CD14-positive monocyte (primary cell): ENCODE measurements around the gene LRRC8A. TPM values are rescaled to one million over a fixed set of nuclear protein-coding genes. Genes with fewer than 3 reads are reported as not detected.

Source experiments
- DNase-seq, 3 donors: peaks; one replicate each; pipeline ENCODE4 v3.0.0-alpha.2; 2011 to 2022
- H2AFZ ChIP-seq: 2 replicates; pipeline ENCODE4 v1.6.0; 2012; ENCODE audit warnings: mild to moderate bottlenecking, low read depth, low read length, inconsistent platforms; ENCODE audit not compliant: insufficient read depth, poor library complexity, severe bottlenecking
- H3K27ac ChIP-seq, 2 donors: 1 replicate in 1 of 2; 2 replicates in 1 of 2; pipeline ENCODE4 v1.5.1; 2012 to 2013; ENCODE audit warnings: low read length in 2 of 2, control low read depth in 1 of 2, inconsistent platforms in 1 of 2, low read depth in 1 of 2, mild to moderate bottlenecking in 1 of 2
- H3K27me3 ChIP-seq, 2 donors: one replicate each; pipeline versions ENCODE4 v1.6.0 to v1.6.1; 2011 to 2013; ENCODE audit warnings: low read length in 2 of 2; ENCODE audit not compliant: control insufficient read depth in 2 of 2, insufficient read depth in 2 of 2
- H3K36me3 ChIP-seq, 2 donors: replicated peaks in 1 of 2; 1 replicate in 1 of 2; 2 replicates in 1 of 2; pipeline versions ENCODE4 v1.5.1 to v1.6.1; 2012 to 2013; ENCODE audit warnings: low read length in 2 of 2, control low read depth in 1 of 2, inconsistent platforms in 1 of 2, mild to moderate bottlenecking in 1 of 2; ENCODE audit not compliant: insufficient read depth in 2 of 2, control insufficient read depth in 1 of 2
- H3K4me1 ChIP-seq, 2 donors: 1 replicate in 1 of 2; 2 replicates in 1 of 2; pipeline versions ENCODE4 v1.5.1 to v1.6.1; 2012 to 2013; ENCODE audit warnings: low read length in 2 of 2, control low read depth in 1 of 2, inconsistent platforms in 1 of 2, mild to moderate bottlenecking in 1 of 2, moderate library complexity in 1 of 2; ENCODE audit not compliant: insufficient read depth in 2 of 2, control insufficient read depth in 1 of 2
- H3K4me2 ChIP-seq: replicated peaks from 2 replicates; pipeline ENCODE3; 2012; ENCODE audit warnings: low read length, moderate library complexity, mild to moderate bottlenecking; ENCODE audit not compliant: poor library complexity, severe bottlenecking; ENCODE audit errors: extremely low read depth
- H3K4me3 ChIP-seq, 3 experiments: fragments of 200-600 bp in 1 of 3; sonication (generic) in 1 of 3; replicated peaks in 1 of 3; 1 replicate in 2 of 3; 2 replicates in 1 of 3; pipeline ENCODE4 v1.5.1; 2011 to 2013; ENCODE audit warnings: low read length in 3 of 3, mild to moderate bottlenecking in 3 of 3, control low read depth in 2 of 3, low read depth in 2 of 3, inconsistent platforms in 1 of 3, moderate library complexity in 1 of 3
- H3K79me2 ChIP-seq: 2 replicates; pipeline ENCODE4 v1.6.0; 2012; ENCODE audit warnings: mild to moderate bottlenecking, control low read depth, inconsistent platforms, low read length, moderate library complexity; ENCODE audit not compliant: insufficient read depth
- H3K9ac ChIP-seq: 2 replicates; pipeline ENCODE4 v1.6.0; 2017; ENCODE audit warnings: low read length, mild to moderate bottlenecking; ENCODE audit not compliant: insufficient read depth, poor library complexity, severe bottlenecking
- H3K9me3 ChIP-seq, 2 donors: replicated peaks in 1 of 2; 1 replicate in 1 of 2; 2 replicates in 1 of 2; pipeline versions ENCODE4 v1.5.1 to v1.6.1; 2012 to 2013; ENCODE audit warnings: low read length in 2 of 2, control low read depth in 1 of 2; ENCODE audit not compliant: control insufficient read depth in 1 of 2, insufficient read depth in 1 of 2
- H4K20me1 ChIP-seq: 2 replicates; pipeline ENCODE4 v1.6.0; 2012; ENCODE audit warnings: mild to moderate bottlenecking, low read length, control low read depth, moderate library complexity; ENCODE audit not compliant: insufficient read depth
- H3K27ac Mint-ChIP-seq, 7 donors: one replicate each; pipeline ENCODE4 v1.8.0; 2020; ENCODE audit warnings: mild to moderate bottlenecking in 7 of 7, mixed read lengths in 7 of 7, moderate library complexity in 6 of 7, inconsistent platforms in 2 of 7
- H3K27me3 Mint-ChIP-seq, 3 donors: one replicate each; pipeline ENCODE4 v1.8.0; 2021 to 2022; ENCODE audit warnings: low read depth in 3 of 3, mild to moderate bottlenecking in 3 of 3, mixed read lengths in 3 of 3, moderate library complexity in 3 of 3, inconsistent platforms in 1 of 3
- H3K36me3 Mint-ChIP-seq, 2 donors: one replicate each; pipeline ENCODE4 v1.8.0; 2020; ENCODE audit warnings: mixed read lengths in 2 of 2, inconsistent platforms in 1 of 2, mild to moderate bottlenecking in 1 of 2
- H3K4me1 Mint-ChIP-seq: one replicate; pipeline ENCODE4 v1.8.0; 2020; ENCODE audit warnings: mild to moderate bottlenecking, mixed read lengths
- H3K4me3 Mint-ChIP-seq, 2 donors: one replicate each; pipeline ENCODE4 v1.8.0; 2020; ENCODE audit warnings: mild to moderate bottlenecking in 2 of 2, mixed read lengths in 2 of 2, moderate library complexity in 1 of 2
- H3K9me3 Mint-ChIP-seq, 7 donors: one replicate each; pipeline ENCODE4 v1.8.0; 2020 to 2022; ENCODE audit warnings: mixed read lengths in 7 of 7, mild to moderate bottlenecking in 6 of 7, moderate library complexity in 6 of 7, inconsistent platforms in 2 of 7
- WGBS: methylation state at CpG from one replicate; pipeline ENCODE4 v1.1.5; 2013; ENCODE audit warnings: missing lambda C conversion rate; ENCODE audit not compliant: insufficient coverage; 5-methylcytosine and 5-hydroxymethylcytosine counted together
- intact Hi-C, 2 donors: fragments of 100-400 bp; cut with micrococcal nuclease; formaldehyde crosslinking; loops; one replicate each; pipeline versions ENCODE4 v1.15.0 to v1.15.1; 2023
- polyA plus RNA-seq, 3 donors: library from polyadenylated mRNA; depleted of rRNA in 1 of 3; unstranded in 2 of 3; stranded (reverse) in 1 of 3; fragments of 300-500 nt in 2 of 3; fragments of >200 nt in 1 of 3; fragmentation: Illumina TruSeq in 2 of 3; gene quantifications; 1 replicate in 2 of 3; 2 replicates in 1 of 3; pipeline ENCODE4 v1.2.3, GENCODE V29; 2012 to 2021
- TF ChIP-seq, protein P1 (sequence below): fragments of 200-600 bp; IDR thresholded peaks from one replicate; pipeline ENCODE4 v1.8.0; 2022; ENCODE audit warnings: antibody characterized with exemption, mild to moderate bottlenecking

The LRRC8A gene
- polyA plus RNA-seq, 3 donors, result 7.8 to 10.8 (median 10.3) TPM

DNA sequence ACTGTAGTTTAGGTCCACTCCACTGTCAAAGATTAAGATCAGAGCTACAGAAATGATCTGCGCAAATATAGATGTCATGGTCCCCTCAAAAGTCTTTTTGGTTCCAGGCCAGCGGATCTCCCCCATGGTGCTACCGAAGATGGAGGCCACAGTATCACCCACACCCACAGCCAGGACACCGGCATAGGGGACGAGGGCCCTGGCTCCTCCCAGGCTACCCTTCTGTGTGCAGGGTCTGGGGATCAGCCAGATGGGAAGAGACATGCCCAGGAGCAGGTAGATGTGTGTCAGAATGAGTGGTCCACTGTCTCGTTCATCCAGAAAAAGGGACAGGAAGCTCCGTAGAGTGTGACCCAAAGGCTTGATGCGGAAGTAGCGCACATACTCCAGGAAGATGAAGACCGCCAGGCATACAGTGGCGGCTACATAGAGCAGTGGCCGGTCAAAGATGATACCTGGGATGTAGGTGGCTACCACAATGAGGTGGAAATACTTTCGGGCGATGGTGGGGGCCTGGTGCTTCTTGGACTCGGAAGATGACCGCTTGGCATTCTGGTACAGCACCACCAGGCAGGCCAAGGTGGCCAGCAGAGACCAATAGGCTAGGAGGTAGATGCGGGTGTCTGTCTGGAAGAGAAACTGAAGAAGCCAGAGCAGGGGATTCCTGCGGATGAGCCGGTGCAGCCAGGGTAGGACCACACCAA is 64.0 kb downstream of the LRRC8A start:
- H3K4me1 ChIP-seq, result peaks cover 12 to 20% of the 10 kb centered on the region in 2 donors
- no peak overlapping the region for H3K4me2 ChIP-seq
- H2AFZ ChIP-seq, result no peak overlapping the region
- intact Hi-C loops, result loop anchor here (5.0 to 10.0 kb wide), 4 partner anchors 61 to 489 kb away; partner anchors contain the start of genes KYAT1 (in 1 of the 2), LRRC8A (in 1 of the 2), ODF2 (in 1 of the 2) and SH3GLB2 (in 1 of the 2)
- H3K4me3 Mint-ChIP-seq, result no peak overlapping the region
- no peak overlapping the region for H3K9ac ChIP-seq
- H3K27me3 Mint-ChIP-seq, result peaks cover 0 to 2% (median 2%) of the 10 kb centered on the region in 3 donors
- no peak for DNase-seq
- H3K9me3 Mint-ChIP-seq, result peaks cover 0 to 5% (median 0%) of the 10 kb centered on the region in 7 donors
- peaks cover 18% of the 10 kb centered on the region for H3K4me1 Mint-ChIP-seq
- no peaks in the 10 kb centered on the region for H4K20me1 ChIP-seq
- H3K36me3 ChIP-seq, result no peaks in the 10 kb centered on the region
- H3K9me3 ChIP-seq, result no peaks in the 10 kb centered on the region
- WGBS, result over 99% methylated on average over 14 of the region's 19 CpGs
- TF ChIP-seq, protein P1, sequence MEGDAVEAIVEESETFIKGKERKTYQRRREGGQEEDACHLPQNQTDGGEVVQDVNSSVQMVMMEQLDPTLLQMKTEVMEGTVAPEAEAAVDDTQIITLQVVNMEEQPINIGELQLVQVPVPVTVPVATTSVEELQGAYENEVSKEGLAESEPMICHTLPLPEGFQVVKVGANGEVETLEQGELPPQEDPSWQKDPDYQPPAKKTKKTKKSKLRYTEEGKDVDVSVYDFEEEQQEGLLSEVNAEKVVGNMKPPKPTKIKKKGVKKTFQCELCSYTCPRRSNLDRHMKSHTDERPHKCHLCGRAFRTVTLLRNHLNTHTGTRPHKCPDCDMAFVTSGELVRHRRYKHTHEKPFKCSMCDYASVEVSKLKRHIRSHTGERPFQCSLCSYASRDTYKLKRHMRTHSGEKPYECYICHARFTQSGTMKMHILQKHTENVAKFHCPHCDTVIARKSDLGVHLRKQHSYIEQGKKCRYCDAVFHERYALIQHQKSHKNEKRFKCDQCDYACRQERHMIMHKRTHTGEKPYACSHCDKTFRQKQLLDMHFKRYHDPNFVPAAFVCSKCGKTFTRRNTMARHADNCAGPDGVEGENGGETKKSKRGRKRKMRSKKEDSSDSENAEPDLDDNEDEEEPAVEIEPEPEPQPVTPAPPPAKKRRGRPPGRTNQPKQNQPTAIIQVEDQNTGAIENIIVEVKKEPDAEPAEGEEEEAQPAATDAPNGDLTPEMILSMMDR, result no peak
- H3K36me3 Mint-ChIP-seq, result peaks cover 12% of the 10 kb centered on the region in 2 donors
- H3K4me3 ChIP-seq, result peak overlapping the region in 1 of 3 experiments; percentile 89
- no peak overlapping the region for H3K27ac ChIP-seq
- H3K27ac Mint-ChIP-seq, result peak overlapping the region in 1 of 7 donors; percentile 38
- peaks cover 19% of the 10 kb centered on the region for H3K79me2 ChIP-seq
- H3K27me3 ChIP-seq, result no peaks in the 10 kb centered on the region

DNA sequence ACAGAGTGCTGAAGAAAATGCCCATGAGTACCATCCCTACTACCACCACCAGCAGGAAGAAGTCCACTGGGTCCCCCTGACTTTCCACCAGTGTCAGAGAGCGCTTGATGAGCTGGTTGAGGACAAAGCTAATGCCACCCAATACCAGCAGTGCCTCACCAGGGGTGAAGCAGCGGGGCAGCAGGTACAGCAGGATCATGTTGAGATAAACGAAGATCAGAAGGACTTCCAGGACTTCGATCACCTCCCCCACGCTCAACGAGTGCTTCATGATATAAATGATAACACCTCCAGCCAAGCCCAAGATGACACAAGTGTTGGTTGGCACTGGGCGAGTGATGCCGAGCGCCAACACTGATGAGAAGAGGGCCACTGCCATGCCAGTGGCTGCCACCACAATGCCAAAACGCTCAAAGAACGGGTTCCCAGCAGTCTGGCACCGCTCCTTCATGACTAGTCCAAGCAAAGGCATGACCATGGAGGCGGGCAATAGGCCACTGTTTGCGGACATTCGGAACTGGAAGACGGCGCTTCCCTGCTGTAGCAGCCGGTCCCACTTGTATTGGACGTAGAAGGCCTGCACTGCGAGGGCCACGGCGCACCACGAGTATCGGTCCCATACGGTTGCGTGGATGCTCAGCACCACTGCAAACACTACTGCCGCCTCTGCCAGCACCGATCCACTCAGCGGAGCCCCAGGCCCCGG is 64.8 kb downstream of the LRRC8A start:
- Histone ChIP-seq H4K20me1 (no peaks in the 10 kb centered on the region), H3K36me3 (no peaks in the 10 kb centered on the region), H3K27me3 (no peaks in the 10 kb centered on the region), H3K4me1 (peaks cover 12 to 20% of the 10 kb centered on the region in 2 donors), H2AFZ (peak overlapping the region; percentile 97), H3K79me2 (peaks cover 21% of the 10 kb centered on the region), H3K27ac (peak overlapping the region; percentile 83 to 91), H3K4me2 (peak overlapping the region; percentile 92), H3K9ac (peak overlapping the region; percentile 89), H3K9me3 (no peaks in the 10 kb centered on the region), H3K4me3 (peak overlapping the region; percentile 89 to 99 (median 89))
- intact Hi-C loops, result loop anchor here (5.0 to 10.0 kb wide), 4 partner anchors 62 to 489 kb away; partner anchors contain the start of genes KYAT1 (in 1 of the 2), LRRC8A (in 1 of the 2), ODF2 (in 1 of the 2) and SH3GLB2 (in 1 of the 2)
- Mint-ChIP-seq H3K4me3 (peak overlapping the region; percentile 93 to 98), H3K4me1 (peaks cover 18% of the 10 kb centered on the region), H3K27me3 (peaks cover 0 to 2% (median 2%) of the 10 kb centered on the region in 3 donors), H3K9me3 (peaks cover 0 to 5% (median 0%) of the 10 kb centered on the region in 7 donors), H3K36me3 (peaks cover 12 to 20% of the 10 kb centered on the region in 2 donors), H3K27ac (peak overlapping the region; percentile 93 to 98 (median 96))
- peak in 1 of 3 donors; percentile 20 for DNase-seq
- TF ChIP-seq, protein P1, result no peak
- WGBS, result 26% methylated on average over 24 of the region's 30 CpGs
